IMR-90 (cell line): ENCODE data around the gene RASSF4. TPM values are rescaled to one million over a fixed set of nuclear protein-coding genes. Genes with fewer than 3 reads are reported as not detected.

Experiments
- ATAC-seq: fragments of 200-7000 bp; cut with Tn5 transposase; 2 replicates; pipeline ENCODE4 v1.9.1; 2020; ENCODE audit warnings: low read depth, mild to moderate bottlenecking, moderate library complexity
- BruUV-seq: library from RNA; stranded (reverse); fragments of 400-500 nt; replicated peaks from 2 replicates; lab custom pipeline; 2021; lab: Mats Ljungman, UMichigan
- CTCF ChIA-PET: fragments of 300-600 bp; formaldehyde crosslinking; extraction: SDS; loops from one replicate; lab custom pipeline; 2021; ENCODE audit warnings: antibody characterized with exemption; lab: Yijun Ruan, JAX
- POLR2A ChIA-PET: fragments of 300-600 bp; sonication (Branson Sonifier 250); formaldehyde crosslinking; loops from one replicate; lab custom pipeline; 2022; ENCODE audit warnings: antibody characterized with exemption; ENCODE audit not compliant: unreplicated experiment; lab: Charles Lee
- DNase-seq: peaks from one replicate; pipeline ENCODE4 v3.0.0; 2013
- H2AFZ ChIP-seq: replicated peaks from 2 replicates; pipeline ENCODE3; 2013; ENCODE audit warnings: low read length, mild to moderate bottlenecking; ENCODE audit not compliant: poor library complexity
- H2AK5ac ChIP-seq: 2 replicates; pipeline ENCODE4 v1.6.1; 2013; ENCODE audit warnings: low read depth, low read length, inconsistent platforms
- H2AK9ac ChIP-seq: replicated peaks from 2 replicates; pipeline ENCODE3; 2013; ENCODE audit warnings: mild to moderate bottlenecking, low read depth, low read length, moderate library complexity; ENCODE audit not compliant: poor library complexity
- H2BK120ac ChIP-seq: 2 replicates; pipeline ENCODE4 v1.6.1; 2013; ENCODE audit warnings: low read depth, low read length, inconsistent platforms
- H2BK15ac ChIP-seq: 3 replicates; pipeline ENCODE4 v1.6.1; 2013; ENCODE audit warnings: low read depth, low read length, inconsistent platforms
- H2BK20ac ChIP-seq: 2 replicates; pipeline ENCODE4 v1.6.1; 2013; ENCODE audit warnings: low read depth, mild to moderate bottlenecking, inconsistent platforms, low read length, moderate library complexity
- H2BK5ac ChIP-seq: 2 replicates; pipeline ENCODE4 v1.6.1; 2013; ENCODE audit warnings: mild to moderate bottlenecking, low read depth, low read length, inconsistent platforms; ENCODE audit not compliant: poor library complexity, severe bottlenecking
- H3K14ac ChIP-seq: replicated peaks from 2 replicates; pipeline ENCODE4 v1.6.1; 2013; ENCODE audit warnings: low read depth, low read length, inconsistent platforms
- H3K18ac ChIP-seq: 2 replicates; pipeline ENCODE4 v1.6.1; 2013; ENCODE audit warnings: low read depth, low read length, control low read depth
- H3K23ac ChIP-seq: 2 replicates; pipeline ENCODE4 v1.6.1; 2013; ENCODE audit warnings: low read depth, low read length, inconsistent platforms
- H3K27ac ChIP-seq: 2 replicates; pipeline ENCODE4 v1.5.1; 2013; ENCODE audit warnings: mild to moderate bottlenecking, control low read depth, low read length; ENCODE audit not compliant: insufficient read depth
- H3K27me3 ChIP-seq: 2 replicates; pipeline ENCODE4 v1.6.1; 2013; ENCODE audit warnings: low read length; ENCODE audit not compliant: control insufficient read depth, insufficient read depth
- H3K36me3 ChIP-seq: 2 replicates; pipeline ENCODE4 v1.6.1; 2013; ENCODE audit warnings: low read length, mixed read lengths; ENCODE audit not compliant: control insufficient read depth, insufficient read depth
- H3K4ac ChIP-seq: 2 replicates; pipeline ENCODE4 v1.6.1; 2013; ENCODE audit warnings: low read depth, low read length, inconsistent platforms
- H3K4me1 ChIP-seq: 2 replicates; pipeline ENCODE4 v1.6.1; 2013; ENCODE audit warnings: low read length, mixed read lengths; ENCODE audit not compliant: control insufficient read depth, insufficient read depth
- H3K4me2 ChIP-seq: 2 replicates; pipeline ENCODE4 v1.6.1; 2013; ENCODE audit warnings: low read depth, mild to moderate bottlenecking, control low read depth, low read length, moderate library complexity
- H3K4me3 ChIP-seq: 2 replicates; pipeline ENCODE4 v1.5.1; 2013; ENCODE audit warnings: low read depth, mild to moderate bottlenecking, control low read depth, low read length, moderate library complexity; ENCODE audit not compliant: insufficient read depth
- H3K56ac ChIP-seq: 2 replicates; pipeline ENCODE4 v1.6.1; 2013; ENCODE audit warnings: low read length, inconsistent platforms; ENCODE audit not compliant: insufficient read depth; ENCODE audit errors: extremely low read depth
- H3K79me1 ChIP-seq, 2 experiments: 2 replicates each; pipeline ENCODE4 v1.6.1; 2013; ENCODE audit warnings: low read length in 2 of 2, inconsistent platforms in 1 of 2, low read depth in 1 of 2
- H3K9ac ChIP-seq: 2 replicates; pipeline ENCODE4 v1.6.1; 2013; ENCODE audit warnings: low read depth, low read length, control low read depth
- H3K9me1 ChIP-seq: 2 replicates; pipeline ENCODE4 v1.6.1; 2013; ENCODE audit warnings: low read length, inconsistent platforms; ENCODE audit not compliant: insufficient read depth
- H3K9me3 ChIP-seq: 2 replicates; pipeline ENCODE4 v1.6.1; 2013; ENCODE audit warnings: low read length; ENCODE audit not compliant: control insufficient read depth, insufficient read depth
- H4K20me1 ChIP-seq: 2 replicates; pipeline ENCODE4 v1.6.1; 2013; ENCODE audit warnings: low read length, inconsistent platforms; ENCODE audit not compliant: insufficient read depth
- H4K5ac ChIP-seq: 2 replicates; pipeline ENCODE4 v1.6.1; 2013; ENCODE audit warnings: mild to moderate bottlenecking, low read depth, low read length, control low read depth
- H4K8ac ChIP-seq, 2 experiments: 2 replicates each; pipeline ENCODE4 v1.6.1; 2013; ENCODE audit warnings: low read depth in 2 of 2, low read length in 2 of 2, control low read depth in 1 of 2, inconsistent platforms in 1 of 2
- H4K91ac ChIP-seq: 2 replicates; pipeline ENCODE4 v1.6.1; 2013; ENCODE audit warnings: low read depth, low read length, inconsistent platforms; ENCODE audit not compliant: insufficient read depth
- CEBPB ChIP-seq: IDR thresholded peaks from 2 replicates; pipeline ENCODE4 v1.6.1; 2012; ENCODE audit warnings: low read depth, low read length, improper control_type of control experiment
- RFX5 ChIP-seq: IDR thresholded peaks from 2 replicates; pipeline ENCODE4 v1.8.0; 2012; ENCODE audit warnings: low read depth, mild to moderate bottlenecking, low read length, moderate library complexity
- SMC3 ChIP-seq: fragments of 150-350 bp; IDR thresholded peaks from 2 replicates; pipeline ENCODE4 v1.6.1; 2016; ENCODE audit warnings: low read depth, mild to moderate bottlenecking, antibody characterized with exemption, low read length, moderate library complexity
- WGBS, 2 experiments: methylation state at CpG; one replicate each; pipeline versions ENCODE4 v1.1.5 to v1.1.7; 2013; ENCODE audit warnings: missing lambda C conversion rate in 2 of 2; ENCODE audit not compliant: insufficient read length in 1 of 2; ENCODE audit errors: extremely low coverage in 2 of 2; 5-methylcytosine and 5-hydroxymethylcytosine counted together
- dilution Hi-C: fragments of 300-500 bp; cut with HindIII; formaldehyde crosslinking; loops from one replicate; pipeline ENCODE4 v1.14.3; 2018; ENCODE audit warnings: low sequenced_read_pairs; ENCODE audit not compliant: unreplicated experiment
- in situ Hi-C: fragments of 300-500 bp; cut with MboI; formaldehyde crosslinking; loops from 3 replicates; pipeline ENCODE4 v1.14.3; 2019; ENCODE audit warnings: low sequenced_read_pairs, inconsistent platforms, mixed read lengths
- intact Hi-C: fragments of 100-400 bp; cut with micrococcal nuclease; formaldehyde crosslinking; loops from 2 replicates; pipeline ENCODE4 v1.10.0; 2022
- polyA plus RNA-seq, 3 experiments: library from polyadenylated mRNA; depleted of rRNA; stranded (reverse); fragments of >200 nt; gene quantifications; 2 replicates each; pipeline ENCODE4 v1.2.3, GENCODE V29; 2012; ENCODE audit warnings: low replicate concordance in 1 of 3
- total RNA-seq: library from RNA; depleted of rRNA; stranded (reverse); fragments of >200 nt; gene quantifications from 2 replicates; pipeline ENCODE4 v1.2.3, GENCODE V29; 2012

The RASSF4 gene
- total and polyA plus RNA-seq, 2 of the 4 experiments (the other 2 are of a cell fraction) = 5.9 to 8.6 TPM

- Histone ChIP-seq H2AK5ac (peak overlapping the region; percentile 86; the same call in 1 of the 2 replicates), H2BK5ac (peak overlapping the region; percentile 64), H3K56ac (peak overlapping the region; percentile 13; the same call in 1 of the 2 replicates), H3K36me3 (peaks cover 7% of the 10 kb centered on the region; the same call in 1 of the 2 replicates), H3K23ac (peak overlapping the region; percentile 86), H2BK20ac (peak overlapping the region; percentile 67), H3K9me3 (no peaks in the 10 kb centered on the region), H2AFZ (peak overlapping the region; percentile 74), H2BK15ac (peak overlapping the region; percentile 86; the same call in 1 of the 3 replicates), H2BK120ac (peak overlapping the region; percentile 93), H3K4ac (peak overlapping the region; percentile 81), H3K14ac (peak overlapping the region; percentile 74), H3K27ac (peak overlapping the region; percentile 75), H3K9me1 (peaks cover 42% of the 10 kb centered on the region), H2AK9ac (peak overlapping the region; percentile 48), H3K79me1 (peaks cover 0 to 13% of the 10 kb centered on the region in 2 experiments; a peak in 2 of 4 replicates), H3K9ac (peak overlapping the region; percentile 11; the same call in 1 of the 2 replicates), H3K4me2 (peak overlapping the region; percentile 38; the same call in 1 of the 2 replicates), H3K18ac (peak overlapping the region; percentile 71), H4K91ac (peak overlapping the region; percentile 84), H4K8ac (peak overlapping the region; percentile 44 to 80; a peak in 2 of 4 replicates), H4K20me1 (no peaks in the 10 kb centered on the region), H3K27me3 (no peaks in the 10 kb centered on the region), H3K4me3 (no peak overlapping the region), H3K4me1 (peaks cover 57% of the 10 kb centered on the region), H4K5ac (peak overlapping the region; percentile 51)
- dilution Hi-C loops = no loop called here
- no peak for ATAC-seq
- ChIA-PET POLR2A (no interaction called here), CTCF (interaction anchor here (2.2 kb wide), 1 partner anchor 53 kb away, joined by 8 read pairs; no protein-coding TSS in a partner anchor)
- 37% methylated on average over 7 of the region's 9 CpGs; no CpG with 5 or more reads in 1 of the 2 experiments for WGBS, 2 experiments
- intact Hi-C loops = no loop called here
- TF ChIP-seq SMC3 = no peak
- peak; percentile 30; the same call in 1 of the 2 replicates for TF ChIP-seq CEBPB
- no peak for TF ChIP-seq RFX5
- BruUV-seq = no TSS peak
- in situ Hi-C loops = loop anchor here (25.0 kb wide), 4 partner anchors 1027 to 1848 kb away; partner anchors contain the start of genes CSGALNACT2 and HNRNPF
- DNase-seq = peak; percentile 69
Observed at GRCh38 chr10:44985175-44985681, 25.6 kb downstream of the RASSF4 start.
